NCI-H748 treated with DMSO at 0.1 percent for 48 hours (cell line): ENCODE results near the gene TBC1D4.

ENCODE experiments used
- DNase-seq: peaks from one replicate; lab custom pipeline; 2025; lab: John Stamatoyannopoulos, UW

Gene TBC1D4

DNA sequence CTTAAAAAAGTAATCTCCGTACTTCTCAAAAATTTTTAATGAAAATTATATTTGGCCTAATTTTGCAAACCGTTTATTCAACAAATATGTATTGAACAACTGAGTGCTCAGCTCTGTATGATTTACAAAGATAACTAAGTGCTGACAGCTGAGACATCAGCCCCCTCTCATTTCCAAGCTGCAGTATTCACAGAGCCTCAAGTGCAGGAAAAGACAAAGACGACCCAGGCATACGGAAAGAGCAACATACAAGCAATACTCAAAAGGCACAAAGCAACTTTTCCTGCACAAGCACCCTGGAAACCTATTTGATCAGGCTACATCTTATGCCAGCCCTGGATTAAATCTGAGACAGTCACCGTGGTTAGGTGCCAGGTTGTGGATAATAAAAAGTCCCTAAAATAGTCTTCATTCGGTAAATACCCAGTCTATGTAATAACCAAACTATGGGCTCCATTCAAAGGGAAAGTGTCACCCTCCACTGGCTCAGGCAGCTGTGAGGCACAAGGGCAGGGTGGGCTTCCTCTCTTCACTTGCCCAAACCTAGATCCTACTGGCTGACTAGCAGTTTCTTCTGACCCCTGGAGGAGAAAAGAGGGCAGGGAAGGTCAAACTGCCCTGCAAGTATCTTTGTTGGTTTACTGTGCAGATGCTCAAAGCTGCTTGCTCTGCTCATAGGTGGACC lies 65.5 kb downstream of the TBC1D4 start:
- no peak for DNase-seq

DNA sequence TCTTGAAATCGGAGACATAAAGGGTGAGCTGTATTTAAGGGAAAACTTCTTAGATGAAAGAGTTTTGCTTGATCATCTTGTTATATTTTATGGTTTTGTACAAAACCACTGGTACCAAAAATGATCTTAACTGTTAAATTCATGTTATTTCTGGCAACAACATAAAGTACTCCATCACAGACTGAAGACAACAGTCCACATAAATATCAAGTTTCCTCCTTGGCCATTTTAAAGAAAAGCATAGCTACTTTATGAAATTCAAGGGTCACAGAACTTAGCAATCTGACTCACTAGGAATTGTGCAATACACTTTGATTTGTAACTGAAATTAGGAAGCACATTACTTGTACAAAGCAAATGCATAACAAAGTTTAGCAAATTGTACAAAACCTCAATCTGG lies 66.3 kb downstream of the TBC1D4 start:
- no peak for DNase-seq

GRCh38 chr13:75415171-75415570 lies 66.8 kb downstream of the TBC1D4 start:
- DNase-seq, result no peak

DNA sequence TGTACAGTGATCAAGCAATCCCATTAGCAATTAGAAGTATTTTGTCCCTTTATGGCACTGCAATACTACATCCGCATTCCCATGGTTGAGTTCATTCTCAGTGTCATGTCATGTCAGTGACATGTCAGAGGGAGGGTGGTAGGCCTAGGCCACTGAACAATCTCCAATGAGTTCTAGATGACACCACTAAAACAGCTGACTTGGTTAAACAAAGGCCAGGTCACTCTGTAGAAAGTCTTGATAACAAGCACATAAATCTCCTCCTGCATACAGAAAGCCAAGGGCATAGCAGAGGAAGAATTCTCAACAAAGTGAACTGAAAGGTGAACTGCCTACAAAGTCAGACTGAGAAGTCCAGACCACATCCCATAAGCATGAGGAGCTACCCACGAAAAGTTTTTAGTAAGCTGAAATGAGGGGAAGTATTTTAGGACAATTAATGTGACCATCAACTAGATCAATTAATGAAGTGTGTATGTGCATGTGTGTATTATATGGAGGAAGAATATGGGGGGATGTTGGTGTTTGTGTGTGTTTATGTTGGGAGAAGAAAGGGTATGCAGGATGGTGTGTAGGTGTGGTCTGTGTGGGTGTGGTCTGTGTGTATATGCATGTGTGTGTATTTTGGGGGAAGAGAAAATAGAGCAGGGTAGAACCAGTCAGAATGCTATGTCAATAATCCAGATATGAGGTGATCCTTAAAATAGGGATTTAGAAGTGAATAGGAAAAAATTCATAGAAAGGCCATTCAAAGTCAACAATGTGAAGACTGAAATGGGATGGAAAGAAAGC lies 67.7 kb downstream of the TBC1D4 start:
- no peak for DNase-seq

- DNase-seq, result no peak
These were observed 69.9 kb downstream of the TBC1D4 start for GRCh38 chr13:75411924-75412537.

- no peak for DNase-seq
These were observed 71.8 kb downstream of the TBC1D4 start for GRCh38 chr13:75410207-75410606.

DNA sequence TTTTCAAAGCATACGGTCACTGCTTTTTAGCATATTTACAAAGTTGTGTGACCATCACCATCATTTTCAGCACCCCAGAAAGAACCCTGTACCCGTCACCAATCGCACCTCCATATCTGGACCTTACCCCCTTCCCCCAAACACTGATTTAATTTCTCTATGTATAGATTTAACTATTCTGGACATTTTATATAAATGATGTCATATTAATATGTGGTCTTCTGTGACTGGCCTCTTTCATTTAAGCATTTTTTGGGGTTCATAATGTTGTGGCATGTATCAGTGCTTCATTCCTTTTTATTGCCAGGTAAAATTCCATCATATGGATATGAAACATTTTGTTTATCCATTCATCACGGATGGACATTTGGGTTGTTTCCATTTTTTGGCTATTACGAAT lies 74.0 kb downstream of the TBC1D4 start:
- no peak for DNase-seq

DNA sequence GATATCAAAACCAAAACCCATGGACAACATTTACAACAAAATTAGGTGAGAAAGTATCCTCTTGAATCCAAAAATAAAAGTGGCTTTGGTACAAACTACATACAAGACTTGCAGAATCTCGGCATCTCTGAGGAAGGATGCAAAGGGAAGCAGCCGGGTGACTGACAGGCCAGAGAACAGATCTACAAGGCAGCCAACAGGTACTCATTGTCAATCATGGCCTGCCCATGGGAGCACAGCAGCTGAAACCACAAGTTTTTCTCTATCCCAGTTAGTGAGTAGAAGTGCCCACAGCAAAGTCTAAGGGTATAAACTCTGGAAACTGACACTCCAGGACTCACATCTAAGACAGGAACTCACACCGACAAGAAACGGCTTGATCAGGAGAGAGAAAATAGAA lies 74.5 kb downstream of the TBC1D4 start:
- DNase-seq, result no peak

DNA sequence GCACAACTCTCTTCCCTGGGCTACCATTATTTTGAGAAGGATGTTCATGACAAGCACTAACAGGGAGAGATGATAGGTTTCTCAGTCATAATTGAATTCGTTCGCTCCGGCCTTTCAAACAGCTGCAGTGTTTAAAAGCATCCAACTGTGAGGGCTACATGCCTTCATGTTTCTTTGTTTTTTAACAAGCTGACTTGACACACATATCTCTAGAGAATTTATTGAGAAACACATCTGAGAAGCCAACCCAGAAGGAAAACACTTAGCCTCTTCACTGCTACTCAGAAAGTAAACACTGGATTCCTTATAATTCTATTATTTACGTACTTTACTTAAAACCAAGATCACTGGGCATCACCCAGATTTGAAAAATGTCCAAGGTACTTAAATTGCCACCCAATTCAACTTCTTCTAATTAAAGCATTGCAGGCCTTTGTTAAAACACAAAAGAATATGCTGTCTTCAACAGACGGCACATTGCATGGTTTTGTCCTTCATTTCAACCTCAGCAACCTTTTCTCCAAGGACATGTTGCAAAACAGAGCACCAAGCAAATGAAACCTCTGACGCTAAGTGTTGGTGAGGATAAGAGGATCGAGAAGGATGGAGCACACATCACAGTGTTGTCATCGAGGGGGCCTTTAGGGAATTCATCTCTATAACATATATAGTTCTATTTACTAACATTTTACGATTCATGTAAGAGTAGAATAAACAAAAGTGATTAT lies 75.8 kb downstream of the TBC1D4 start:
- no peak for DNase-seq

GRCh38 chr13:75404726-75405125 lies 77.2 kb downstream of the TBC1D4 start:
- no peak for DNase-seq

DNA sequence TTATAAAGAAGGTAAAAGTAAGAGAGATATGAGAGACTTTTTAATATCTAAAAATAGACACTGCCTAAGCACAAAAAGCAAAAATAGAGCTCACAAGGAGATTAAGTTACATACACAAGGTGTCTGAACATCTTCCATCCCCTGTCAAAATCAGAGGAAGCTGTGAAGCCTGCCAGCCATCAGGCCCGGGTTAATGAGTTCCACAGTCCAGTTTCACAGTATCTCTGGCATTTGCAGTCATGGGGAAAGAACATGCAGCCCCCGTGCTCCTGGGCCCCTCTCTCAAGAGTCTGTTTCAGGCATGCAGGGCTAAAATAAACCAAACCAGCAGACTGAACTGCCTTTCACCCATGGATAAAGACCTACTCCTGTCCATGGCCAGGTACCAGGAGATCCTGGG lies 79.2 kb downstream of the TBC1D4 start:
- no peak for DNase-seq

- DNase-seq, result no peak
These were observed 81.2 kb downstream of the TBC1D4 start for GRCh38 chr13:75400775-75401174.

DNA sequence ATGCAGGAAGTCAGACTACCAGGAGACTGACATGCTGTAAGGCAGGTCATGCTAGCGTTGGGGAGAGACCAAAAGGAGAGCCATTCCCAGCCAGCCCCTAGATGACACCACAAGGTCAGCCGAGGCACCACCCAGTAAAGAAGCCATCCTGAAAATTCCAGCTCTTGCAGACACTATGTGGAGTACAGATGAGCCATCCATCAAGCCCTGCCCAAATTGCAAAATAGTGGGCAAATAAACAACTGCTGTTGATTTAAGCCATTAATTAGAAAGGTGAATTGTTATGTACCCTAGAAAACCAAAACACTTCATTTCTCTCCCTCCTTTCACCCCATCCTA lies 82.1 kb downstream of the TBC1D4 start:
- DNase-seq, result no peak

- no peak for DNase-seq
These were observed 82.6 kb downstream of the TBC1D4 start for GRCh38 chr13:75399168-75399878.

GRCh38 chr13:75398072-75398471 lies 83.9 kb downstream of the TBC1D4 start:
- DNase-seq, result no peak

GRCh38 chr13:75395901-75396300 lies 86.1 kb downstream of the TBC1D4 start:
- DNase-seq, result no peak

DNA sequence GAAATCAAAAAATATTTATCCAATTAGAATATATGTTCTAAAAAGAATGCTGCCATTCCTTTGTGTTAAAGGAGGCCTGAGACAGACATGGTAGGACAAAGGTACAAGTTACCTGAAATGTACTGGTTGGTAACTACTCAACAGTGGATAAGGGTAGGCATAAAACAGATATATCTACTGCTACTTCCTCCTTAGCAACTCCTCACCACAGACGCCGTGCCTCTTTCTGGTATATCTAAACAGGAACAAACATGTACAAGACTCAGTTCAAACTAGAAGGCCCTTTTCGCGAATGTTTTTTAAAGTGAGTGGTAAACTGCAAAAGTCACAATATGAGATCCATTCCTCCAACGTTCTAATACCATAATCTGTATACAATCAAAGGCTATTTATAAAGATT lies 86.9 kb downstream of the TBC1D4 start:
- DNase-seq, result no peak

DNA sequence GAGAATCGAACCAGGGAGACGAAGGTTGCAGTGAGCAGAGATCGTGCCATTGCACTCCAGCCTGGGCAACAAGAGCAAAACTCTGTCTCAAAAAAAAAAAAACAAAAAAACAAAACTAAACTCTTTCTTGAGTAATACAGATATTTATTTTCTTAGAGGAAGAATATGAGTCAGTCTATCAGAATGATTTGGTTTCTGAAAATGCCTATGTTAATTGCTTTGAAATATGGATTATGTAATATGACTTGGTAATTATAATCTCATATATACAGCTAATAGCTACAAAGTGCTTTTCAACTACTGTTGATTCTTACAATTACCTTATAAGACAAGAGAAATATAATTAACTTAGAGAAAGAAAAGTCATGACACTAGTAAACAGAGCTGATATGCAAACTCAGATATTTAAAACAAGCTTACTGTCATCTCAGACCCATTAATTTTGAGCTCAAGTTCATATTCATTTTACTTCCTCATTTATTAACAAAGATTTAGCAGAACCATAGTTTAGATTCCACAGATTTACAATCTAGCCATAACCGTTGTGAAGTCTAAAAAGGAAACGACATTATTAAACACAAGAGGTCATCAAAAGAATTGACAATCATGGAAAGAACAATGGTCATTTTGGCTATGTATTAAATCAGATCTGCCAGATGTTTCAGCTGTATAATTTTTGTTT lies 88.0 kb downstream of the TBC1D4 start:
- no peak for DNase-seq

DNA sequence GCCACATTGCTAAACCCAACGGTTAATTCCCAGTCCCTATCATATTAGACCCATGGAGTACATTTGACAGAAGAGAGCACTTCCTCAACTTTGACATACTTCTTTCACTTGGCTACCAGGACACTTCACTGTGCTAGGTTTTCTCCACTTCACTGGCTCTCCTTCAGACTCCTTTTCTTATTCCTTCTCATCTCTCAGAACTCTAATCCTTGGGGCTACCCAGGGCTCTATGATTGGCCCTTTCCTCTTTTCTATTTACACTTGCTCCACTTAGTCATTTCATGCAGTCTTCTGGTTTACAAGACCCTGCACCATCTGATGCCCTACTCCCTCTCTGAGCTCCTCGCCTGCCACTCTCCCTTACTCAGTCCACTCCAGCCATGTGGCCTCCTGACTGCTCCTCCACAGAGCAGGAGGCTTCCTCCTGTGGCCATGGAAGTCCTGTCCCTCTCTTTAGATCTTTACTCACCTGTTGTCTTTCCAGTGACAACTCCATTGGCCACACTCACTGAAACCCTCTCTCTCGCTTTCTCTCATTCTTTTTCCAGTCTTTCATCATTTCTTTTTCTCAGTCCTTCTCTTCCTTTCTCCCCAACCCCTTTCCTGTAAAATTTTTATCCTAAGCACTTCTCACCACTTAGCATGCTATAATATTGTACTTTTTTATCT lies 90.4 kb downstream of the TBC1D4 start:
- DNase-seq, result no peak

DNA sequence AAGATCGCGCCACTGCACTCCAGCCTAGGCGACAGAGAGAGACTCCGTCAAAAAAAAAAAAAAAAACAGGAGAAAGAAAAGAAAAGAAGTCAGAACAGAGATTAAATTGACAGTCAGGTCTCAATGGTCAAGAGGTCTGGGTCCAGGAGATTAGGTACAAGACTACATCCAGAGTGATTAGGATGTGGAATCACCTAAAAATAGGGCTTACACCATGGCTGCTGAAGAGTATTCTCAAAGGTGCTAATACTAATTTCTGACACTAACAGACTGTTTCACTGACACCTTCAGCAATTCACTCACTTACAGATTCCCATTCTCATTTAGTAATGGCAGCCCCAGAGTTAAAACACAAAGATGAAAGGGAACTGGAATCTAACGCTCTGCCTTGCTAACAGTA lies 91.7 kb downstream of the TBC1D4 start:
- DNase-seq, result no peak

DNA sequence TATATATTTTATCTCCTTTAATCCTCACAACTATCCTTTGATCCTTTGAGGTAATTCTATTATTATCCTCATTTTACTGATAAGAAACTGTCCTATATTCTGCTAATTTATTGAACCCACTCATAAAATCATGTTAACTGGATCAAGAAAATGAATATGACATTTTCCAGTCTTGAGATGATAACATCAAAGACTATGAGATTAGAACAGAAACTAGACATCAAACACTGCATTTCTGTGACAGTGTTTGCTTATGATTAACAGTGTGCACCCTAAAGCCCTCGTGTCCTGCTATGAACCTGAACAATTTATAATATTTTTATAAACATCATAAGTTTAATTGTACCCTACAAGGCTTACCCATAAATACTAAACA lies 96.3 kb downstream of the TBC1D4 start:
- DNase-seq, result no peak
